DND-41 (cell line): ENCODE data around the gene NONO.
"Not testable (repeated sequence)": the region's sequence is repeated elsewhere in the genome, so short reads cannot be mapped to it uniquely, and the experiment has no call there.

ENCODE experiments used
- ATAC-seq: fragments of 200-7000 bp; cut with Tn5 transposase; 3 replicates; pipeline ENCODE4 v1.9.1; 2021; ENCODE audit warnings: low read depth; ENCODE audit not compliant: insufficient read depth
- DNase-seq: peaks from one replicate; pipeline ENCODE4 v3.0.0-alpha.2; 2020
- H2AFZ ChIP-seq: 2 replicates; pipeline ENCODE4 v1.6.0; 2012; ENCODE audit warnings: low read depth, low read length
- H3K27ac ChIP-seq: 2 replicates; pipeline ENCODE4 v1.5.1; 2012; ENCODE audit warnings: low read length, inconsistent platforms
- H3K27me3 ChIP-seq: fragments of 200-600 bp; sonication (generic); 2 replicates; pipeline ENCODE4 v1.6.0; 2012; ENCODE audit warnings: low read length, mild to moderate bottlenecking, inconsistent platforms; ENCODE audit not compliant: insufficient read depth, poor library complexity
- H3K36me3 ChIP-seq: 2 replicates; pipeline ENCODE4 v1.5.1; 2012; ENCODE audit warnings: low read length, inconsistent platforms; ENCODE audit not compliant: insufficient read depth
- H3K4me1 ChIP-seq: 2 replicates; pipeline ENCODE4 v1.5.1; 2012; ENCODE audit warnings: mild to moderate bottlenecking, low read length; ENCODE audit not compliant: insufficient read depth
- H3K4me2 ChIP-seq: 2 replicates; pipeline ENCODE4 v1.6.0; 2012; ENCODE audit warnings: mild to moderate bottlenecking, moderate library complexity, low read length, inconsistent platforms; ENCODE audit not compliant: insufficient read depth
- H3K4me3 ChIP-seq, 2 experiments: fragments of 200-600 bp in 1 of 2; shearing (Covaris generic) in 1 of 2; 2 replicates each; pipeline ENCODE4 v1.5.1; 2012 to 2016; ENCODE audit warnings: inconsistent platforms in 2 of 2, low read length in 2 of 2, mild to moderate bottlenecking in 2 of 2, low read depth in 1 of 2, moderate library complexity in 1 of 2
- H3K79me2 ChIP-seq: 2 replicates; pipeline ENCODE4 v1.6.0; 2012; ENCODE audit warnings: low read length, inconsistent platforms; ENCODE audit not compliant: insufficient read depth
- H3K9ac ChIP-seq: 2 replicates; pipeline ENCODE4 v1.6.0; 2012; ENCODE audit warnings: low read depth, mild to moderate bottlenecking, inconsistent platforms, low read length, moderate library complexity
- H3K9me3 ChIP-seq: 2 replicates; pipeline ENCODE4 v1.5.1; 2012; ENCODE audit warnings: low read length, moderate library complexity, mild to moderate bottlenecking, inconsistent platforms; ENCODE audit not compliant: insufficient read depth, severe bottlenecking
- H4K20me1 ChIP-seq: 2 replicates; pipeline ENCODE4 v1.6.0; 2012; ENCODE audit warnings: low read length; ENCODE audit not compliant: insufficient read depth
- EZH2 ChIP-seq: IDR thresholded peaks from 3 replicates; pipeline ENCODE4 v1.6.1; 2012; ENCODE audit warnings: borderline replicate concordance, low read depth, mild to moderate bottlenecking, moderate library complexity, low read length, inconsistent platforms; ENCODE audit not compliant: severe bottlenecking
- TF ChIP-seq, protein P1 (sequence below): IDR thresholded peaks from 2 replicates; pipeline ENCODE4 v1.5.1; 2012; ENCODE audit warnings: borderline replicate concordance, low read length, moderate library complexity, mild to moderate bottlenecking; ENCODE audit not compliant: poor library complexity, severe bottlenecking; ENCODE audit errors: extremely low read depth

Gene NONO

DNA sequence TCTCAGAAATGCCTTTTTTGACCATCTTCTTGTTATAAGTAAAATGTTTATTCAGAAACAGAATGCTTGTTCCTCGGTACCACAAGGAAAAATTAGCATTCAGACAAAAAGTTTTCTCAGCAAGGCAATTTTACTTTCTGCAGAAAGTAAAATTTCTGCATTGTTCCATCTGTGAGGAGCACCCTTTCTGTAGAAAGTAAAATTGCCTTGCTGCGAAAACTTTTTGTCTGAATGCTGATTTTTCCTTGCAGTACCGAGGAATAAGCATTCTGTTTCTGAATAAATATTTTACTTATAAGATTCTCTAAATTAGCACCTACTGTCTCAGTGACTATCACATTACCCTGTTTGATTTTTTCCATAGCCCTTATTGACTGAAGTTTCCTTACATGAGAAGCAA is 43.0 kb downstream of the NONO start:
- H3K4me3 ChIP-seq: no peak overlapping the region
- H3K4me2 ChIP-seq: no peak overlapping the region
- no peaks in the 10 kb centered on the region for H3K9me3 ChIP-seq
- H3K79me2 ChIP-seq: no peaks in the 10 kb centered on the region
- no peaks in the 10 kb centered on the region for H3K4me1 ChIP-seq
- TF ChIP-seq, protein P1, sequence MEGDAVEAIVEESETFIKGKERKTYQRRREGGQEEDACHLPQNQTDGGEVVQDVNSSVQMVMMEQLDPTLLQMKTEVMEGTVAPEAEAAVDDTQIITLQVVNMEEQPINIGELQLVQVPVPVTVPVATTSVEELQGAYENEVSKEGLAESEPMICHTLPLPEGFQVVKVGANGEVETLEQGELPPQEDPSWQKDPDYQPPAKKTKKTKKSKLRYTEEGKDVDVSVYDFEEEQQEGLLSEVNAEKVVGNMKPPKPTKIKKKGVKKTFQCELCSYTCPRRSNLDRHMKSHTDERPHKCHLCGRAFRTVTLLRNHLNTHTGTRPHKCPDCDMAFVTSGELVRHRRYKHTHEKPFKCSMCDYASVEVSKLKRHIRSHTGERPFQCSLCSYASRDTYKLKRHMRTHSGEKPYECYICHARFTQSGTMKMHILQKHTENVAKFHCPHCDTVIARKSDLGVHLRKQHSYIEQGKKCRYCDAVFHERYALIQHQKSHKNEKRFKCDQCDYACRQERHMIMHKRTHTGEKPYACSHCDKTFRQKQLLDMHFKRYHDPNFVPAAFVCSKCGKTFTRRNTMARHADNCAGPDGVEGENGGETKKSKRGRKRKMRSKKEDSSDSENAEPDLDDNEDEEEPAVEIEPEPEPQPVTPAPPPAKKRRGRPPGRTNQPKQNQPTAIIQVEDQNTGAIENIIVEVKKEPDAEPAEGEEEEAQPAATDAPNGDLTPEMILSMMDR: no peak
- TF ChIP-seq EZH2: no peak
- no peak for ATAC-seq
- H3K36me3 ChIP-seq: 0 out of 2 replicates have a peak, but pooled peaks cover 3% of the 10 kb centered on the region
- no peaks in the 10 kb centered on the region for H3K27me3 ChIP-seq
- H4K20me1 ChIP-seq: no peaks in the 10 kb centered on the region
- H2AFZ ChIP-seq: no peak overlapping the region
- DNase-seq: no peak
- H3K9ac ChIP-seq: no peak overlapping the region
- H3K27ac ChIP-seq: no peak overlapping the region

DNA sequence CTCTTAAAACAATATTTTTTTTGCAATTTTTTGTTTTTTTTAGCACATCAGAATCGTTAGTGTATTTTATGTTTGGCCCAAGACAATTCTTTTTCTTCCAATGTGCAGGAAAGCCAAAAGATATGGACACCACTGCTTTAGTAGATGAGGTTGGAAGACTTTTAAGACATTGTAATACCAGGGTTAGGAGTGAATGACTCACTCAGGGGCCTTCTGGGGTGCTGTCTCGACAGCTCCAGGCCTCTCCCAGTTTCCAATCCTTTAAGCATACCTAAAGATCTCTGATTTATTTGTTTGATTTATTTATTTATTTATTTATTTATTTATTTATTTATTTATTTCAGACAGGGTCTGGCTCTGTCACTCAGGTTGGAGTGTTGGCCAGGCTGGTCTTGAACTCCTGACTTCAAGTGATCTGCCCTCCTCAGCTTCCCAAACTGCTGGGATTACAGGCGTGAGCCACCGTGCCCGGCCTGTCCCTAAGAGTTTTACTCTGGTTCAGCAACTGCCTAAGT is 65.8 kb downstream of the NONO start:
- H3K4me3 ChIP-seq, H3K79me2 ChIP-seq, H3K4me2 ChIP-seq: not testable (repeated sequence)

DNA sequence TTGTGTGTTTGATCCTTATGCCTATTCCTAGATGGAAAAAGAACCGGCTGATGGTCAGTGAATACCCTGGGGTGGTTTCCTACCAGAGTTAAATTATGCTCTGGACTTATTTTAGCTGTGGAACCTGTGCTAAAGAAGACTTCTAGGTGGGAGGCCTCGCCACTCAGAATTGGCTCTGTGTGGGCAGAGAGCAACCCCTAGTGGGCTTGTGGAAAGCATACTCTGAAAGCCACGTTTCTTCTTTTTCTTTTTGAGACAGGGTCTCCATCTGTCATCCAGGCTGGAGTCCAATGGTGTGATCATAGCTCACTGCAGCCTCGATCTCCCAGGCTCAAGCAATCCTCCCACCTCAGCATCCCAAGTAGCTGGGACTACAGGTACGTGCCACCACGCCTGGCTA is 66.4 kb downstream of the NONO start:
- not testable (repeated sequence) for H3K9ac ChIP-seq, H3K27ac ChIP-seq, DNase-seq, H3K79me2 ChIP-seq, H4K20me1 ChIP-seq, H3K4me2 ChIP-seq, H3K9me3 ChIP-seq, H3K36me3 ChIP-seq, H3K27me3 ChIP-seq, H3K4me1 ChIP-seq, H2AFZ ChIP-seq, H3K4me3 ChIP-seq
- ATAC-seq: peak; percentile 48; the same call in 1 of the 3 replicates

More for the DNA sequence above, 65.8 kb downstream of the NONO start:
- H4K20me1 ChIP-seq, H3K9me3 ChIP-seq, ATAC-seq, H3K27me3 ChIP-seq, H2AFZ ChIP-seq, H3K4me1 ChIP-seq, DNase-seq, H3K36me3 ChIP-seq, H3K9ac ChIP-seq, H3K27ac ChIP-seq: not testable (repeated sequence)
